ENCODE results near the gene DEFB125.
"Not testable (repeated sequence)": the region's sequence is repeated elsewhere in the genome, so short reads cannot be mapped to it uniquely, and the experiment has no call there.

Gene DEFB125

DNA sequence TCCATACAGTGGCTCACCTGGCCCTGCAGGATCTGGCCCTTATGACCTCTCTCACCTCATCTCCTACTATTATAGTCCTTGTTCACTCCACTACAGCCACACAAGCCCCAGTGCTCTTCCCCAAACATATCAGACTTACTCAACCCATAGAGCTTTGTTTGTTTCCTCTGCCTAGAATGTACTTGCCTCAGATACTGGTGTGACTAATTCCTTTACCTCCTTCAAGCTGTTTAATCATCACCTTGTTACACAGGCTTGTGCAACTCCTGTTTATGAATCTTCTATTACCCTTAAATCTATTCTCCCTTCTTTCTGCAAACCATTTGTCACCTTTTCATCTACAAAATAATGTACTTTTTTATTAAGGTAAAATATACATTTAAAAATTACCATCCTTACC lies 3.2 kb downstream of the DEFB125 start:
- H3K4me3 ChIP-seq (replicated peaks; ENCODE audit: insufficient read depth, low read length), result no peak overlapping the region
- H3K27me3 ChIP-seq (ENCODE audit: insufficient read depth, poor library complexity, severe bottlenecking), result peaks cover 4% of the 10 kb centered on the region
- H3K27ac ChIP-seq (replicated peaks), result no peak overlapping the region
- TF ChIP-seq POLR2AphosphoS5 (IDR thresholded peaks at IDR 0.05; ENCODE audit: low read depth) (no peak), GABPA (IDR thresholded peaks at IDR 0.05; ENCODE audit: low read depth) (no peak), SPI1 (IDR thresholded peaks at IDR 0.05; ENCODE audit: borderline replicate concordance, low read depth) (no peak)
- TF ChIP-seq, protein P1, sequence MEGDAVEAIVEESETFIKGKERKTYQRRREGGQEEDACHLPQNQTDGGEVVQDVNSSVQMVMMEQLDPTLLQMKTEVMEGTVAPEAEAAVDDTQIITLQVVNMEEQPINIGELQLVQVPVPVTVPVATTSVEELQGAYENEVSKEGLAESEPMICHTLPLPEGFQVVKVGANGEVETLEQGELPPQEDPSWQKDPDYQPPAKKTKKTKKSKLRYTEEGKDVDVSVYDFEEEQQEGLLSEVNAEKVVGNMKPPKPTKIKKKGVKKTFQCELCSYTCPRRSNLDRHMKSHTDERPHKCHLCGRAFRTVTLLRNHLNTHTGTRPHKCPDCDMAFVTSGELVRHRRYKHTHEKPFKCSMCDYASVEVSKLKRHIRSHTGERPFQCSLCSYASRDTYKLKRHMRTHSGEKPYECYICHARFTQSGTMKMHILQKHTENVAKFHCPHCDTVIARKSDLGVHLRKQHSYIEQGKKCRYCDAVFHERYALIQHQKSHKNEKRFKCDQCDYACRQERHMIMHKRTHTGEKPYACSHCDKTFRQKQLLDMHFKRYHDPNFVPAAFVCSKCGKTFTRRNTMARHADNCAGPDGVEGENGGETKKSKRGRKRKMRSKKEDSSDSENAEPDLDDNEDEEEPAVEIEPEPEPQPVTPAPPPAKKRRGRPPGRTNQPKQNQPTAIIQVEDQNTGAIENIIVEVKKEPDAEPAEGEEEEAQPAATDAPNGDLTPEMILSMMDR (IDR thresholded peaks at IDR 0.05; ENCODE audit: insufficient read depth, low read length), result no peak
- TF ChIP-seq, protein P2, sequence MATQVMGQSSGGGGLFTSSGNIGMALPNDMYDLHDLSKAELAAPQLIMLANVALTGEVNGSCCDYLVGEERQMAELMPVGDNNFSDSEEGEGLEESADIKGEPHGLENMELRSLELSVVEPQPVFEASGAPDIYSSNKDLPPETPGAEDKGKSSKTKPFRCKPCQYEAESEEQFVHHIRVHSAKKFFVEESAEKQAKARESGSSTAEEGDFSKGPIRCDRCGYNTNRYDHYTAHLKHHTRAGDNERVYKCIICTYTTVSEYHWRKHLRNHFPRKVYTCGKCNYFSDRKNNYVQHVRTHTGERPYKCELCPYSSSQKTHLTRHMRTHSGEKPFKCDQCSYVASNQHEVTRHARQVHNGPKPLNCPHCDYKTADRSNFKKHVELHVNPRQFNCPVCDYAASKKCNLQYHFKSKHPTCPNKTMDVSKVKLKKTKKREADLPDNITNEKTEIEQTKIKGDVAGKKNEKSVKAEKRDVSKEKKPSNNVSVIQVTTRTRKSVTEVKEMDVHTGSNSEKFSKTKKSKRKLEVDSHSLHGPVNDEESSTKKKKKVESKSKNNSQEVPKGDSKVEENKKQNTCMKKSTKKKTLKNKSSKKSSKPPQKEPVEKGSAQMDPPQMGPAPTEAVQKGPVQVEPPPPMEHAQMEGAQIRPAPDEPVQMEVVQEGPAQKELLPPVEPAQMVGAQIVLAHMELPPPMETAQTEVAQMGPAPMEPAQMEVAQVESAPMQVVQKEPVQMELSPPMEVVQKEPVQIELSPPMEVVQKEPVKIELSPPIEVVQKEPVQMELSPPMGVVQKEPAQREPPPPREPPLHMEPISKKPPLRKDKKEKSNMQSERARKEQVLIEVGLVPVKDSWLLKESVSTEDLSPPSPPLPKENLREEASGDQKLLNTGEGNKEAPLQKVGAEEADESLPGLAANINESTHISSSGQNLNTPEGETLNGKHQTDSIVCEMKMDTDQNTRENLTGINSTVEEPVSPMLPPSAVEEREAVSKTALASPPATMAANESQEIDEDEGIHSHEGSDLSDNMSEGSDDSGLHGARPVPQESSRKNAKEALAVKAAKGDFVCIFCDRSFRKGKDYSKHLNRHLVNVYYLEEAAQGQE (IDR thresholded peaks at IDR 0.05; ENCODE audit: insufficient replicate concordance, low read depth), result no peak
- no peak for DNase-seq (ENCODE audit: low read depth in 1 of 2, low spot score in 1 of 2)

DNA sequence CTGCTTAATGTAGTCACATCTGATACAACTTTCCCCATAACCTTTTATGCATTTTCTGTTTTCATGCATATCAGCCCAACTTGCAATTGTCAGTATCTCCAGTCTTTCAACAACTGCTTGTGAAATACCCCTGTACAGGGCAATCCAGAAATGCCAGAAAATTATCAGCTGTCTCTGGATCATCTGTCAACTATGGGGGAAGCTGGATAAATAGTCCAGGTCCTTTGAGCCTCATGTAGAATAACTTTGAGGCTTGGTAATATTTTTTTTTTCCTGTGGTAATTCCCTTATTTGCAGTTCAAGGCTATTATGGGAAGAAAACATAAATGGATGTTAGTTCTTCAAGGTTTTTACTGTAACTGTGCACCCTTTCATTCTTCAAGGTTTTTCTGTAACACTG lies 6.2 kb downstream of the DEFB125 start:
- DNase-seq (ENCODE audit: low read depth in 1 of 2, low spot score in 1 of 2), result no peak
- Histone ChIP-seq H3K27ac (replicated peaks) (no peak overlapping the region), H3K4me3 (replicated peaks; ENCODE audit: insufficient read depth, low read length) (no peak overlapping the region), H3K27me3 (ENCODE audit: insufficient read depth, poor library complexity, severe bottlenecking) (peaks cover 4% of the 10 kb centered on the region)
- TF ChIP-seq, protein P2 (IDR thresholded peaks at IDR 0.05; ENCODE audit: insufficient replicate concordance, low read depth), result no peak
- TF ChIP-seq SPI1 (IDR thresholded peaks at IDR 0.05; ENCODE audit: borderline replicate concordance, low read depth), result no peak
- TF ChIP-seq, protein P1 (IDR thresholded peaks at IDR 0.05; ENCODE audit: insufficient read depth, low read length), result no peak

GRCh38 chr20:95215-95614 lies 7.7 kb downstream of the DEFB125 start:
- no peak for TF ChIP-seq POLR2AphosphoS5 (IDR thresholded peaks at IDR 0.05; ENCODE audit: low read depth)
- no peak for TF ChIP-seq GABPA (IDR thresholded peaks at IDR 0.05; ENCODE audit: low read depth)
- TF ChIP-seq, protein P2 (IDR thresholded peaks at IDR 0.05; ENCODE audit: insufficient replicate concordance, low read depth), result no peak
- TF ChIP-seq, protein P1 (IDR thresholded peaks at IDR 0.05; ENCODE audit: insufficient read depth, low read length), result no peak
- no peak for TF ChIP-seq SPI1 (IDR thresholded peaks at IDR 0.05; ENCODE audit: borderline replicate concordance, low read depth)
- H3K27ac ChIP-seq (replicated peaks), result no peak overlapping the region
- DNase-seq (ENCODE audit: low read depth in 1 of 2, low spot score in 1 of 2), result no peak
- H3K27me3 ChIP-seq (ENCODE audit: insufficient read depth, poor library complexity, severe bottlenecking), result peaks cover 4% of the 10 kb centered on the region
- H3K4me3 ChIP-seq (replicated peaks; ENCODE audit: insufficient read depth, low read length), result no peak overlapping the region

DNA sequence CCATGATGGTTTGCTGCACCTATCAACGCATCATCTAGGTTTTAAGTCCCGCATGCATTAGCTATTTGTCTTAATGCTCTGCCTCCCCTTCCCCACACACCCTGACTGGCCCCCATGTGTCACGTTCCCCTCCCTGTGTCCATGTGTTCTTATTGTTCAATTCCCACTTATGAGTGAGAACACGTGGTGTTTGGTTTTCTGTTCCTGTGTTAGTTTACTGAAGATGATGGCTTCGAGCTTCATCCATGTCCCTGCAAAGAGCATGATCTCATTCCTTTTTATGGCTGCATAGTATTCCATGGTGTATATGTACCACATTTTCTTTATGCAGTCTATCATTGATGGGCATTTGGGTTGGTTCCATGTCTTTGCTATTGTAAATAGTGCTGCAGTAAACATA lies 10.2 kb downstream of the DEFB125 start:
- H3K4me3 ChIP-seq (replicated peaks; ENCODE audit: insufficient read depth, low read length); H3K27me3 ChIP-seq (ENCODE audit: insufficient read depth, poor library complexity, severe bottlenecking); DNase-seq (ENCODE audit: low read depth in 1 of 2, low spot score in 1 of 2); H3K27ac ChIP-seq (replicated peaks): not testable (repeated sequence)
